Keratinocyte (primary cell): Measurements from ENCODE around the gene MICALL1. TPM values are rescaled to one million over a fixed set of nuclear protein-coding genes. Genes with fewer than 3 reads are reported as not detected.

ENCODE experiments used
- DNase-seq: peaks from one replicate; pipeline ENCODE4 v3.0.0-alpha.2; 2011; ENCODE audit warnings: low read depth, missing footprints, low spot score
- FAIRE-seq: peaks from 2 replicates; lab custom pipeline; 2011; peaks lifted over from hg19 to GRCh38; lab: Jason Lieb, UNC
- H2AFZ ChIP-seq: 2 replicates; pipeline ENCODE4 v1.6.0; 2012; ENCODE audit warnings: low read length, control low read depth, inconsistent platforms; ENCODE audit not compliant: control insufficient read depth
- H3K27ac ChIP-seq: 2 replicates; pipeline ENCODE4 v1.5.1; 2011; ENCODE audit warnings: low read length; ENCODE audit not compliant: control insufficient read depth, insufficient read depth
- H3K27me3 ChIP-seq: 3 replicates; pipeline ENCODE4 v1.6.0; 2011; ENCODE audit warnings: low read length; ENCODE audit not compliant: control insufficient read depth, insufficient read depth; ENCODE audit errors: extremely low read depth
- H3K36me3 ChIP-seq, 2 experiments: 2 replicates in 1 of 2; 3 replicates in 1 of 2; pipeline ENCODE4 v1.5.1; 2011; ENCODE audit warnings: low read length in 2 of 2, mild to moderate bottlenecking in 1 of 2; ENCODE audit not compliant: control insufficient read depth in 2 of 2, insufficient read depth in 2 of 2; ENCODE audit errors: extremely low read depth in 1 of 2
- H3K4me1 ChIP-seq: 3 replicates; pipeline ENCODE4 v1.5.1; 2011; ENCODE audit warnings: low read length; ENCODE audit not compliant: control insufficient read depth, insufficient read depth; ENCODE audit errors: extremely low read depth
- H3K4me2 ChIP-seq: 3 replicates; pipeline ENCODE4 v1.6.0; 2011; ENCODE audit warnings: low read depth, low read length; ENCODE audit not compliant: control insufficient read depth, insufficient read depth; ENCODE audit errors: extremely low read depth
- H3K4me3 ChIP-seq, 3 experiments: fragments of 200-600 bp in 1 of 3; sonication (generic) in 1 of 3; 2 replicates in 2 of 3; 3 replicates in 1 of 3; pipeline ENCODE4 v1.5.1; 2011 to 2016; ENCODE audit warnings: low read length in 3 of 3, mild to moderate bottlenecking in 3 of 3, control low read depth in 2 of 3, inconsistent platforms in 1 of 3, low read depth in 1 of 3, mixed read lengths in 1 of 3, mixed run types in 1 of 3, moderate library complexity in 1 of 3; ENCODE audit not compliant: control insufficient read depth in 2 of 3, insufficient read depth in 2 of 3; ENCODE audit errors: extremely low read depth in 1 of 3
- H3K79me2 ChIP-seq: 2 replicates; pipeline ENCODE4 v1.6.0; 2012; ENCODE audit warnings: low read length; ENCODE audit not compliant: control insufficient read depth, insufficient read depth
- H3K9ac ChIP-seq: 3 replicates; pipeline ENCODE4 v1.6.0; 2011; ENCODE audit warnings: low read length; ENCODE audit not compliant: control insufficient read depth, insufficient read depth; ENCODE audit errors: extremely low read depth
- H3K9me1 ChIP-seq: 3 replicates; pipeline ENCODE4 v1.6.0; 2011; ENCODE audit warnings: low read length; ENCODE audit not compliant: control insufficient read depth, insufficient read depth; ENCODE audit errors: extremely low read depth
- H3K9me3 ChIP-seq: 2 replicates; pipeline ENCODE4 v1.5.1; 2012; ENCODE audit warnings: low read depth, low read length; ENCODE audit not compliant: control insufficient read depth
- H4K20me1 ChIP-seq: 3 replicates; pipeline ENCODE4 v1.6.0; 2011; ENCODE audit warnings: low read length; ENCODE audit not compliant: control insufficient read depth, insufficient read depth; ENCODE audit errors: extremely low read depth
- CTCF ChIP-seq, 3 experiments: IDR thresholded peaks in 1 of 3; conservative IDR thresholded peaks in 1 of 3; optimal IDR thresholded peaks in 1 of 3; 2 replicates in 2 of 3; 3 replicates in 1 of 3; pipeline versions ENCODE3 to v1.5.1; 2011; ENCODE audit warnings: low read length in 3 of 3, mild to moderate bottlenecking in 3 of 3, moderate library complexity in 2 of 3, control low read depth in 1 of 3, inconsistent platforms in 1 of 3; ENCODE audit not compliant: insufficient read depth in 2 of 3; ENCODE audit errors: extremely low read depth in 1 of 3
- EZH2 ChIP-seq: IDR thresholded peaks from one replicate; pipeline ENCODE4 v1.6.1; 2012; ENCODE audit warnings: inconsistent platforms, mild to moderate bottlenecking, low read length, moderate library complexity
- dilution Hi-C: fragments of 300-500 bp; cut with MboI; formaldehyde crosslinking; loops from one replicate; pipeline ENCODE4 v1.7.0; 2020; ENCODE audit warnings: low sequenced_read_pairs; ENCODE audit not compliant: extremely low pct_ligation_motif_present
- polyA plus RNA-seq, 5 experiments: library from polyadenylated mRNA; depleted of rRNA in 3 of 5; stranded (reverse) in 3 of 5; stranded (forward) in 1 of 5; unstranded in 1 of 5; fragments of >200 nt; gene quantifications; 1 replicate in 1 of 5; 2 replicates in 3 of 5; 3 replicates in 1 of 5; pipeline versions ENCODE4 v1.2.1 to v1.2.3, GENCODE V29; 2011 to 2012; ENCODE audit warnings: missing spikeins in 2 of 5, low read depth in 1 of 5, low replicate concordance in 1 of 5

The MICALL1 gene
- polyA plus RNA-seq, 1 donor (not counting 4 experiments of a cell fraction or from before 2014, with no cell fraction given): 42.8 TPM

GRCh38 chr22:37862570-37863325, 43.3 kb upstream of the MICALL1 start:
- FAIRE-seq (no peak), DNase-seq (no peak)
- H3K9ac ChIP-seq: no peak overlapping the region
- peaks cover 33% of the 10 kb centered on the region for H3K79me2 ChIP-seq
- no peaks in the 10 kb centered on the region for H3K27me3 ChIP-seq
- H2AFZ ChIP-seq: no peak overlapping the region
- H3K36me3 ChIP-seq: peaks cover 38 to 46% of the 10 kb centered on the region in 2 experiments
- H3K27ac ChIP-seq: no peak overlapping the region
- no peak overlapping the region for H3K4me2 ChIP-seq
- H3K4me1 ChIP-seq: no peaks in the 10 kb centered on the region
- no peaks in the 10 kb centered on the region for H3K9me1 ChIP-seq
- no peaks in the 10 kb centered on the region for H4K20me1 ChIP-seq
- no peaks in the 10 kb centered on the region for H3K9me3 ChIP-seq
- no peak for TF ChIP-seq CTCF (optimal IDR thresholded peaks at IDR 0.05 in 1 of 3, IDR thresholded peaks at IDR 0.05 in 1 of 3, conservative IDR thresholded peaks at IDR 0.05 in 1 of 3; ENCODE audit: extremely low read depth in 1 of 3, insufficient read depth in 2 of 3, low read length in 3 of 3)
- dilution Hi-C loops: no loop called here
- H3K4me3 ChIP-seq: no peak overlapping the region

DNA sequence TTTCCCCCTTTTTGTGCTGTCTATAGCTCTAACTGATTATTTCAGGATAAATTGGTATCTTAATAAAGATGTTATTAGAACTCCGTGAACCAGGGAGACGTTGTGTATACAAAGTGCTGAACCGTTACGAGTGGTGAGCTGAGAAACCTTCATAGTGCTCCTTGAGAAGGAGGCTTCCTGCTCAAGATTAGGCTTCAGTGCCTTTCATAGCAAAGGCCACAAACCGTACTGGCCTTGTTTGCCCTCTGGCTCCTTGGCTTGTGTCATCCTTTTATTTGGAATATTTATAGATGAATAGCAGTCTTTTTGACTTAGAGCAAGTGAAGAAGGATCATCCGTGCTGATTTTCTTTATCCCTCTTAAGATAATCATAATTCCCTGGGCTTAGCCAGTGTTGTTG, 40.6 kb upstream of the MICALL1 start:
- Histone ChIP-seq H3K9me1 (no peaks in the 10 kb centered on the region), H3K4me3 (no peak overlapping the region), H2AFZ (no peak overlapping the region), H4K20me1 (peaks cover 9% of the 10 kb centered on the region), H3K36me3 (peaks cover 42 to 55% of the 10 kb centered on the region in 2 experiments), H3K4me2 (no peak overlapping the region), H3K4me1 (no peaks in the 10 kb centered on the region), H3K27me3 (no peaks in the 10 kb centered on the region), H3K9ac (no peak overlapping the region), H3K79me2 (peaks cover 37% of the 10 kb centered on the region), H3K27ac (no peak overlapping the region), H3K9me3 (no peaks in the 10 kb centered on the region)
- dilution Hi-C loops: no loop called here
- no peak for DNase-seq
- no peak for TF ChIP-seq EZH2
- no peak for TF ChIP-seq CTCF (optimal IDR thresholded peaks at IDR 0.05 in 1 of 3, IDR thresholded peaks at IDR 0.05 in 1 of 3, conservative IDR thresholded peaks at IDR 0.05 in 1 of 3; ENCODE audit: extremely low read depth in 1 of 3, insufficient read depth in 2 of 3, low read length in 3 of 3)
- no peak for FAIRE-seq
